H1 (cell line): ENCODE data around the gene ARHGEF10L. TPM values are rescaled to one million over a fixed set of nuclear protein-coding genes. Genes with fewer than 3 reads are reported as not detected.

Experiments
- CTCF ChIA-PET: fragments of 300-600 bp; sonication (Branson Sonifier 250); formaldehyde crosslinking; loops from one replicate; lab custom pipeline; 2021; ENCODE audit not compliant: partially characterized antibody; lab: Charles Lee
- POLR2A ChIA-PET: fragments of 300-600 bp; sonication (Branson Sonifier 250); formaldehyde crosslinking; loops from one replicate; lab custom pipeline; 2021; ENCODE audit warnings: inconsistent platforms; ENCODE audit not compliant: partially characterized antibody; lab: Charles Lee
- DNase-seq, 2 experiments: peaks; one replicate each; pipeline versions ENCODE4 v3.0.0 to v3.0.0-alpha.2; 2010 to 2022; ENCODE audit warnings: low spot score in 2 of 2, low read depth in 1 of 2, mixed read lengths in 1 of 2
- FAIRE-seq: peaks from 2 replicates; lab custom pipeline; 2011; peaks lifted over from hg19 to GRCh38; lab: Jason Lieb, UNC
- H2AFZ ChIP-seq: 2 replicates; pipeline ENCODE4 v1.8.1; 2012; ENCODE audit warnings: low read length, inconsistent platforms
- H2AK5ac ChIP-seq: 2 replicates; pipeline ENCODE4 v1.6.1; 2013; ENCODE audit warnings: low read depth, low read length
- H2BK120ac ChIP-seq: replicated peaks from 2 replicates; pipeline ENCODE3; 2013; ENCODE audit warnings: low read depth, low read length, inconsistent platforms
- H2BK12ac ChIP-seq: 2 replicates; pipeline ENCODE4 v1.6.1; 2013; ENCODE audit warnings: low read depth, low read length
- H2BK15ac ChIP-seq: 2 replicates; pipeline ENCODE4 v1.6.1; 2013; ENCODE audit warnings: low read length
- H2BK20ac ChIP-seq: 2 replicates; pipeline ENCODE4 v1.6.1; 2013; ENCODE audit warnings: low read length
- H2BK5ac ChIP-seq: 2 replicates; pipeline ENCODE4 v1.6.1; 2013; ENCODE audit warnings: low read depth, low read length
- H3K14ac ChIP-seq: 2 replicates; pipeline ENCODE4 v1.6.1; 2013; ENCODE audit warnings: inconsistent platforms; ENCODE audit not compliant: insufficient read length
- H3K18ac ChIP-seq: 2 replicates; pipeline ENCODE4 v1.6.1; 2013; ENCODE audit warnings: low read length; ENCODE audit errors: extremely low read depth
- H3K23ac ChIP-seq: 2 replicates; pipeline ENCODE4 v1.6.1; 2013; ENCODE audit warnings: inconsistent platforms; ENCODE audit not compliant: insufficient read length
- H3K23me2 ChIP-seq: 2 replicates; pipeline ENCODE4 v1.6.1; 2013; ENCODE audit warnings: low read depth, low read length
- H3K27ac ChIP-seq: 2 replicates; pipeline ENCODE4 v1.6.1; 2011; ENCODE audit warnings: low read depth, low read length, inconsistent platforms
- H3K27me3 ChIP-seq, 4 experiments: replicated peaks in 1 of 4; 1 replicate in 1 of 4; 2 replicates in 3 of 4; pipeline versions ENCODE4 v1.6.1 to v1.8.1; 2011 to 2013; ENCODE audit warnings: low read length in 3 of 4, mild to moderate bottlenecking in 3 of 4, inconsistent platforms in 2 of 4, mixed read lengths in 2 of 4, moderate library complexity in 1 of 4; ENCODE audit not compliant: control insufficient read depth in 3 of 4, insufficient read depth in 3 of 4; ENCODE audit errors: extremely low read depth in 1 of 4
- H3K36me3 ChIP-seq, 4 experiments: 2 replicates each; pipeline versions ENCODE4 v1.6.1 to v1.8.1; 2011 to 2013; ENCODE audit warnings: mild to moderate bottlenecking in 4 of 4, low read length in 3 of 4, moderate library complexity in 2 of 4, control low read depth in 1 of 4, inconsistent platforms in 1 of 4; ENCODE audit not compliant: insufficient read depth in 4 of 4, control insufficient read depth in 2 of 4
- H3K4ac ChIP-seq: replicated peaks from 2 replicates; pipeline ENCODE3; 2013; ENCODE audit warnings: low read length, low read depth, mixed read lengths, inconsistent platforms; ENCODE audit not compliant: insufficient read length
- H3K4me1 ChIP-seq, 4 experiments: replicated peaks in 1 of 4; 1 replicate in 1 of 4; 2 replicates in 3 of 4; pipeline versions ENCODE4 v1.6.1 to v1.8.1; 2011 to 2013; ENCODE audit warnings: low read length in 3 of 4, inconsistent platforms in 2 of 4, mixed read lengths in 1 of 4; ENCODE audit not compliant: insufficient read depth in 4 of 4, control insufficient read depth in 3 of 4
- H3K4me2 ChIP-seq, 2 experiments: 2 replicates each; pipeline versions ENCODE4 v1.6.1 to v1.8.1; 2011 to 2013; ENCODE audit warnings: low read depth in 2 of 2, low read length in 2 of 2, control low read depth in 1 of 2, inconsistent platforms in 1 of 2, mild to moderate bottlenecking in 1 of 2; ENCODE audit not compliant: insufficient read depth in 1 of 2
- H3K4me3 ChIP-seq, 4 experiments: fragments of 200-600, 300-600 bp in 1 of 4; sonication (generic), shearing (Covaris generic), sonication (Bioruptor Twin) in 1 of 4; 2 replicates each; pipeline versions ENCODE4 v1.5.1 to v1.8.1; 2011 to 2016; ENCODE audit warnings: low read length in 4 of 4, low read depth in 3 of 4, control low read depth in 2 of 4, inconsistent platforms in 2 of 4, mild to moderate bottlenecking in 2 of 4, mixed read lengths in 1 of 4, moderate library complexity in 1 of 4; ENCODE audit not compliant: insufficient read depth in 2 of 4; ENCODE audit errors: extremely low read depth in 1 of 4
- H3K56ac ChIP-seq: replicated peaks from 2 replicates; pipeline ENCODE3; 2013; ENCODE audit warnings: low read depth, mild to moderate bottlenecking, mixed read lengths, low read length, inconsistent platforms; ENCODE audit not compliant: insufficient read length
- H3K79me1 ChIP-seq: 2 replicates; pipeline ENCODE4 v1.6.1; 2013; ENCODE audit warnings: low read depth, low read length, control low read depth
- H3K79me2 ChIP-seq, 2 experiments: 2 replicates each; pipeline versions ENCODE4 v1.6.1 to v1.8.1; 2012 to 2013; ENCODE audit warnings: low read length in 2 of 2, mild to moderate bottlenecking in 2 of 2, inconsistent platforms in 1 of 2; ENCODE audit not compliant: insufficient read depth in 2 of 2, control insufficient read depth in 1 of 2
- H3K9ac ChIP-seq, 4 experiments: replicated peaks in 1 of 4; 1 replicate in 1 of 4; 2 replicates in 3 of 4; pipeline versions ENCODE4 v1.6.1 to v1.8.1; 2011 to 2013; ENCODE audit warnings: low read depth in 3 of 4, low read length in 3 of 4, control low read depth in 2 of 4, mild to moderate bottlenecking in 2 of 4, moderate library complexity in 2 of 4, inconsistent platforms in 1 of 4; ENCODE audit errors: extremely low read depth in 1 of 4
- H3K9me3 ChIP-seq, 2 experiments: 2 replicates each; pipeline versions ENCODE4 v1.6.1 to v1.8.1; 2012 to 2013; ENCODE audit warnings: mild to moderate bottlenecking in 2 of 2, moderate library complexity in 2 of 2, control low read depth in 1 of 2, inconsistent platforms in 1 of 2, low read depth in 1 of 2, low read length in 1 of 2, mixed read lengths in 1 of 2; ENCODE audit not compliant: insufficient read depth in 2 of 2
- H4K20me1 ChIP-seq, 2 experiments: replicated peaks in 1 of 2; 2 replicates each; pipeline versions ENCODE3 to v1.8.1; 2011 to 2013; ENCODE audit warnings: inconsistent platforms in 2 of 2, low read length in 2 of 2, mild to moderate bottlenecking in 1 of 2; ENCODE audit not compliant: insufficient read depth in 2 of 2, control insufficient read depth in 1 of 2
- H4K5ac ChIP-seq: 2 replicates; pipeline ENCODE4 v1.6.1; 2013; ENCODE audit warnings: low read length, low read depth, mixed read lengths, inconsistent platforms; ENCODE audit not compliant: insufficient read length
- H4K8ac ChIP-seq: 2 replicates; pipeline ENCODE4 v1.8.0; 2013; ENCODE audit warnings: mild to moderate bottlenecking, moderate library complexity, low read length, inconsistent platforms; ENCODE audit not compliant: insufficient read depth; ENCODE audit errors: extremely low read depth
- H4K91ac ChIP-seq: replicated peaks from 2 replicates; pipeline ENCODE3; 2013; ENCODE audit warnings: low read length, mixed read lengths, inconsistent platforms; ENCODE audit not compliant: insufficient read length
- BACH1 ChIP-seq: IDR thresholded peaks from 2 replicates; pipeline ENCODE4 v1.6.1; 2012; ENCODE audit warnings: low read length, improper control_type of control experiment
- CEBPB ChIP-seq: IDR thresholded peaks from 2 replicates; pipeline ENCODE4 v1.6.1; 2012; ENCODE audit warnings: low read depth, low read length
- CTBP2 ChIP-seq: IDR thresholded peaks from 2 replicates; pipeline ENCODE4 v1.7.0; 2011; ENCODE audit warnings: borderline replicate concordance, mild to moderate bottlenecking, moderate library complexity, mixed read lengths, low read length; ENCODE audit not compliant: insufficient read depth, insufficient read length
- EP300 ChIP-seq, 2 experiments: IDR thresholded peaks; 1 replicate in 1 of 2; 2 replicates in 1 of 2; pipeline ENCODE4 v1.6.1; 2011 to 2012; ENCODE audit warnings: low read depth in 2 of 2, low read length in 2 of 2, mild to moderate bottlenecking in 2 of 2, borderline replicate concordance in 1 of 2, inconsistent platforms in 1 of 2, moderate library complexity in 1 of 2
- HDAC6 ChIP-seq: IDR thresholded peaks from one replicate; pipeline ENCODE4 v1.7.1; 2012; ENCODE audit warnings: low read depth, mild to moderate bottlenecking, inconsistent platforms, low read length, moderate library complexity
- MAFK ChIP-seq: IDR thresholded peaks from 2 replicates; pipeline ENCODE4 v1.6.1; 2012; ENCODE audit warnings: low read depth, mild to moderate bottlenecking, improper control_type of control experiment, low read length
- NANOG ChIP-seq: IDR thresholded peaks from 2 replicates; pipeline ENCODE4 v1.6.1; 2011; ENCODE audit warnings: low read length, low read depth, mild to moderate bottlenecking, inconsistent platforms; ENCODE audit not compliant: insufficient read depth, poor library complexity, severe bottlenecking
- RNF2 ChIP-seq: fragments of 200-900, 300-1000 bp; sonication (generic); IDR thresholded peaks from 2 replicates; pipeline ENCODE4 v1.7.1; 2016; ENCODE audit warnings: borderline replicate concordance, low read depth, mild to moderate bottlenecking, antibody characterized with exemption, low read length; ENCODE audit not compliant: poor library complexity, severe bottlenecking; ENCODE audit errors: missing control alignments
- SIRT6 ChIP-seq: IDR thresholded peaks from one replicate; pipeline ENCODE4 v1.7.1; 2012; ENCODE audit warnings: low read length, inconsistent platforms
- SIX5 ChIP-seq: IDR thresholded peaks from 2 replicates; pipeline ENCODE4 v1.6.1; 2011; ENCODE audit warnings: mild to moderate bottlenecking, low read depth, low read length
- TEAD4 ChIP-seq: IDR thresholded peaks from 2 replicates; pipeline ENCODE4 v1.6.1; 2012; ENCODE audit warnings: low read depth, low read length, inconsistent platforms, mixed read lengths
- WGBS, 2 experiments: shearing (Covaris generic) in 1 of 2; methylation state at CpG; one replicate each; pipeline versions ENCODE4 v1.1.6 to v1.1.7; 2013 to 2015; ENCODE audit warnings: low lambda C conversion rate in 2 of 2, mixed read lengths in 2 of 2, inconsistent platforms in 1 of 2, low coverage in 1 of 2, missing lambda C conversion rate in 1 of 2; ENCODE audit not compliant: insufficient replicate concordance in 2 of 2, insufficient coverage in 1 of 2, insufficient read length in 1 of 2; ENCODE audit errors: extremely low coverage in 1 of 2, missing lambda C conversion rate in 1 of 2; 5-methylcytosine and 5-hydroxymethylcytosine counted together
- polyA plus RNA-seq, 7 experiments: library from polyadenylated mRNA; depleted of rRNA in 3 of 7; stranded (reverse) in 5 of 7; unstranded in 2 of 7; fragments of >200 nt in 5 of 7; fragments of 200-250 nt in 2 of 7; gene quantifications; 1 replicate in 5 of 7; 2 replicates in 1 of 7; 4 replicates in 1 of 7; pipeline versions ENCODE4 v1.2.1 to v1.2.3, GENCODE V29; 2011 to 2013; ENCODE audit warnings: missing spikeins in 2 of 7, mixed read lengths in 2 of 7
- total RNA-seq: library from RNA; stranded (reverse); fragmentation: NEBNext Ultra II Directional; extraction: Animal tissue kit (Norgen Biotek cat#: 25700); gene quantifications from 2 replicates; pipeline ENCODE4 v1.2.1, GENCODE V29; 2021

ARHGEF10L gene
- total and polyA plus RNA-seq, 2 of the 8 experiments (the other 6 are each of a cell fraction or from before 2014, with no cell fraction given) = 33.6 to 39.6 TPM

- Histone ChIP-seq H4K5ac (no peak overlapping the region), H3K56ac (no peak overlapping the region), H3K4me2 (no peak overlapping the region), H3K9me3 (no peaks in the 10 kb centered on the region), H3K79me2 (no peaks in the 10 kb centered on the region), H2AFZ (no peak overlapping the region), H2BK12ac (no peak overlapping the region), H2BK5ac (no peak overlapping the region), H2BK15ac (no peak overlapping the region), H3K4ac (no peak overlapping the region), H3K4me1 (0 out of 7 replicates have a peak, but pooled peaks cover 0 to 2% (median 0%) of the 10 kb centered on the region in 4 experiments), H4K91ac (no peak overlapping the region), H3K18ac (no peak overlapping the region), H3K36me3 (peaks cover 0 to 7% (median 5%) of the 10 kb centered on the region in 4 experiments; a peak in 4 of 8 replicates), H3K79me1 (no peaks in the 10 kb centered on the region), H2AK5ac (no peak overlapping the region), H4K8ac (no peak overlapping the region), H2BK20ac (no peak overlapping the region), H3K27me3 (no peaks in the 10 kb centered on the region), H3K4me3 (no peak overlapping the region), H3K23me2 (no peaks in the 10 kb centered on the region), H2BK120ac (no peak overlapping the region), H3K14ac (no peak overlapping the region)
- CTCF ChIA-PET = interaction anchor here (0.6 to 86.2 kb wide), 13 partner anchors 11 to 121 kb away, joined by 3 to 1640 read pairs (median 7); no protein-coding TSS in a partner anchor
- POLR2A ChIA-PET = interaction anchor here (0.7 to 1.2 kb wide), 4 partner anchors 12 to 102 kb away, joined by 3 to 4 read pairs (median 3); no protein-coding TSS in a partner anchor
- WGBS, 2 experiments = 82% methylated on average over 5 of the region's 5 CpGs; no CpG with 5 or more reads in 1 of the 2 experiments
- DNase-seq = no peak
- TF ChIP-seq CEBPB (no peak), MAFK (no peak), BACH1 (no peak), TEAD4 (no peak), HDAC6 (no peak), NANOG (no peak), RNF2 (no peak), EP300 (IDR thresholded peaks at IDR 0.05; ENCODE audit: borderline replicate concordance in 1 of 2, low read depth in 2 of 2, low read length in 2 of 2) (no peak), SIX5 (no peak), CTBP2 (no peak), SIRT6 (no peak)
- TF ChIP-seq, all 59 proteins: peak for 0
- no peak overlapping the region for H3K23ac ChIP-seq
- no peak overlapping the region for H3K27ac ChIP-seq
- no peak for FAIRE-seq
- no peak overlapping the region for H3K9ac ChIP-seq
- peaks cover 2% of the 10 kb centered on the region in 2 experiments for H4K20me1 ChIP-seq
These were observed 70.6 kb downstream of the ARHGEF10L start for GRCh38 chr1:17610085-17610484.
